Testis (tissue), 3 donors: Measurements from ENCODE around the gene KCNG4. TPM values are rescaled to one million over a fixed set of nuclear protein-coding genes. Genes with fewer than 3 reads are reported as not detected.

Experiments used
- DNase-seq: peaks from one replicate; pipeline ENCODE4 v3.0.0-alpha.2; 2019
- H3K27ac ChIP-seq, 2 donors: fragments of 200-600 bp; sonication (generic); one replicate each; pipeline ENCODE4 v1.5.1; 2019
- H3K27me3 ChIP-seq: fragments of 200-600 bp; sonication (generic); one replicate; pipeline ENCODE4 v1.5.1; 2019
- H3K36me3 ChIP-seq: fragments of 200-600 bp; sonication (generic); one replicate; pipeline ENCODE4 v1.5.1; 2017; ENCODE audit warnings: low read depth; ENCODE audit errors: missing control alignments
- H3K4me1 ChIP-seq: fragments of 200-600 bp; sonication (generic); one replicate; pipeline ENCODE4 v1.5.1; 2019
- H3K4me3 ChIP-seq, 2 donors: fragments of 200-600 bp; sonication (generic); one replicate each; pipeline ENCODE4 v1.5.1; 2017 to 2019
- H3K9me3 ChIP-seq: fragments of 200-600 bp; sonication (generic); one replicate; pipeline ENCODE4 v1.5.1; 2017
- CTCF ChIP-seq, 3 experiments: fragments of 450-650 bp in 2 of 3; fragments of 200-600 bp in 1 of 3; sonication (generic) in 1 of 3; IDR thresholded peaks; one replicate each; pipeline ENCODE4 v1.5.1; 2016 to 2019; ENCODE audit warnings: antibody characterized with exemption in 3 of 3, mild to moderate bottlenecking in 2 of 3, moderate library complexity in 1 of 3
- POLR2A ChIP-seq: fragments of 450-650 bp; IDR thresholded peaks from one replicate; pipeline ENCODE4 v1.6.1; 2017; ENCODE audit warnings: antibody characterized with exemption, mild to moderate bottlenecking, moderate library complexity
- WGBS, 2 donors: methylation state at CpG; one replicate each; pipeline ENCODE4 v1.1.5; 2018; 5-methylcytosine and 5-hydroxymethylcytosine counted together
- intact Hi-C: fragments of 100-400 bp; cut with DNase I; formaldehyde crosslinking; loops from one replicate; pipeline ENCODE4 v1.15.1; 2023; ENCODE audit warnings: low total_unique reads
- polyA plus RNA-seq: library from polyadenylated mRNA; stranded (reverse); fragments of 350-450 nt; fragmentation: Illumina TruSeq; extraction: RNeasy Lipid Tissue Mini Kit (QIAGEN cat#74804); gene quantifications from one replicate; pipeline ENCODE4 v1.2.3, GENCODE V29; 2014; ENCODE audit warnings: low read depth, low replicate concordance; ENCODE audit not compliant: insufficient read depth
- total RNA-seq, 2 donors: library from RNA; depleted of rRNA; stranded (reverse); fragments of >200 nt; gene quantifications; one replicate each; pipeline ENCODE4 v1.2.3, GENCODE V29; 2016

KCNG4 gene
- total and polyA plus RNA-seq, 3 donors from 2014 or later, result 0.06 to 0.08 TPM; not detected in 1

GRCh38 chr16:84232969-84233368 lies 6.8 kb downstream of the KCNG4 start:
- no peak for DNase-seq
- Histone ChIP-seq H3K27ac (no peak overlapping the region), H3K27me3 (no peaks in the 10 kb centered on the region), H3K4me1 (peaks cover 19% of the 10 kb centered on the region), H3K4me3 (no peak overlapping the region), H3K36me3 (no peaks in the 10 kb centered on the region), H3K9me3 (no peaks in the 10 kb centered on the region)
- intact Hi-C loops, result no loop called here
- WGBS, 2 donors, result 92 to 97% methylated on average over 5 of the region's 5 CpGs
- TF ChIP-seq POLR2A (no peak), CTCF (IDR thresholded peaks at IDR 0.05) (no peak)

- 88 to 93% methylated on average over 5 of the region's 5 CpGs for WGBS, 2 donors
- intact Hi-C loops, result no loop called here
- Histone ChIP-seq H3K4me3 (no peak overlapping the region), H3K9me3 (no peaks in the 10 kb centered on the region), H3K27me3 (no peaks in the 10 kb centered on the region), H3K27ac (no peak overlapping the region), H3K4me1 (peaks cover 23% of the 10 kb centered on the region), H3K36me3 (no peaks in the 10 kb centered on the region)
- TF ChIP-seq POLR2A (no peak), CTCF (IDR thresholded peaks at IDR 0.05) (no peak)
- DNase-seq, result no peak
Measured at GRCh38 chr16:84232060-84232459, 7.8 kb downstream of the KCNG4 start.

- no peaks in the 10 kb centered on the region for H3K27me3 ChIP-seq
- H3K36me3 ChIP-seq, result no peaks in the 10 kb centered on the region
- TF ChIP-seq POLR2A (no peak), CTCF (IDR thresholded peaks at IDR 0.05) (no peak)
- H3K4me1 ChIP-seq, result peaks cover 14% of the 10 kb centered on the region
- WGBS, 2 donors, result 81 to 84% methylated on average over 11 of the region's 11 CpGs
- H3K9me3 ChIP-seq, result no peaks in the 10 kb centered on the region
- peak overlapping the region in 1 of 2 donors; percentile 82 for H3K27ac ChIP-seq
- H3K4me3 ChIP-seq, result no peak overlapping the region
- intact Hi-C loops, result no loop called here
- no peak for DNase-seq
Measured at GRCh38 chr16:84229471-84229870, 10.3 kb downstream of the KCNG4 start.

- Histone ChIP-seq H3K4me3 (no peak overlapping the region), H3K27ac (peak overlapping the region; percentile 50 to 82), H3K4me1 (peaks cover 11% of the 10 kb centered on the region), H3K27me3 (no peaks in the 10 kb centered on the region), H3K9me3 (no peaks in the 10 kb centered on the region), H3K36me3 (no peaks in the 10 kb centered on the region)
- peak; percentile 83 for DNase-seq
- 45 to 55% methylated on average over 18 of the region's 18 CpGs for WGBS, 2 donors
- TF ChIP-seq CTCF (IDR thresholded peaks at IDR 0.05) (no peak), POLR2A (no peak)
- intact Hi-C loops, result no loop called here
Measured at GRCh38 chr16:84228256-84228838, 11.5 kb downstream of the KCNG4 start.

GRCh38 chr16:84227548-84227947 lies 12.3 kb downstream of the KCNG4 start:
- H3K36me3 ChIP-seq, result no peaks in the 10 kb centered on the region
- WGBS, 2 donors, result 76 to 87% methylated on average over 6 of the region's 6 CpGs
- no peak overlapping the region for H3K4me3 ChIP-seq
- DNase-seq, result no peak
- intact Hi-C loops, result no loop called here
- peaks cover 11% of the 10 kb centered on the region for H3K4me1 ChIP-seq
- no peaks in the 10 kb centered on the region for H3K9me3 ChIP-seq
- TF ChIP-seq CTCF (IDR thresholded peaks at IDR 0.05) (no peak), POLR2A (no peak)
- no peak overlapping the region for H3K27ac ChIP-seq
- no peaks in the 10 kb centered on the region for H3K27me3 ChIP-seq
